Activated B cell treated with CpG ODN at 0.5 μM for 24 hours (primary cell): ENCODE results near the gene BAIAP2L1. TPM values are rescaled to one million over a fixed set of nuclear protein-coding genes. Genes with fewer than 3 reads are reported as not detected.

Experiments used
- ATAC-seq: fragments of 200-7000 bp; cut with Tn5 transposase; one replicate; pipeline ENCODE4 v1.10.0; 2021; ENCODE audit warnings: low read depth, mild to moderate bottlenecking, moderate library complexity
- CTCF ChIA-PET: fragments of 350-600 bp; sonication (Branson Sonifier 250); formaldehyde crosslinking; loops from one replicate; lab custom pipeline; 2021; ENCODE audit warnings: antibody characterized with exemption; lab: Charles Lee
- POLR2A ChIA-PET: fragments of 350-600 bp; sonication (Branson Sonifier 250); formaldehyde crosslinking; loops from one replicate; lab custom pipeline; 2021; ENCODE audit warnings: antibody characterized with exemption; lab: Charles Lee
- DNase-seq: peaks from one replicate; pipeline ENCODE4 v3.0.0; 2022
- H3K27ac Mint-ChIP-seq: one replicate; pipeline ENCODE4 v1.8.0; 2020; ENCODE audit warnings: mixed read lengths
- H3K27me3 Mint-ChIP-seq: one replicate; pipeline ENCODE4 v1.8.0; 2021; ENCODE audit warnings: mixed read lengths
- H3K36me3 Mint-ChIP-seq: one replicate; pipeline ENCODE4 v1.8.0; 2021; ENCODE audit warnings: low read depth, mixed read lengths
- H3K4me1 Mint-ChIP-seq: one replicate; pipeline ENCODE4 v1.8.0; 2021; ENCODE audit warnings: mixed read lengths
- H3K4me3 Mint-ChIP-seq: one replicate; pipeline ENCODE4 v1.8.0; 2020; ENCODE audit warnings: mild to moderate bottlenecking, mixed read lengths
- H3K9me3 Mint-ChIP-seq: one replicate; pipeline ENCODE4 v1.8.0; 2020; ENCODE audit warnings: mixed read lengths
- intact Hi-C: fragments of 100-400 bp; cut with micrococcal nuclease; formaldehyde crosslinking; loops from one replicate; pipeline ENCODE4 v1.15.1; 2024
- total RNA-seq: library from RNA; stranded (reverse); gene quantifications from 2 replicates; pipeline ENCODE4 v1.2.3, GENCODE V29; 2022
- TF ChIP-seq, protein P1 (sequence below): fragments of 200-600 bp; IDR thresholded peaks from one replicate; pipeline ENCODE4 v1.8.0; 2022; ENCODE audit warnings: antibody characterized with exemption, mild to moderate bottlenecking

BAIAP2L1 gene
- total RNA-seq, 1 donor from 2014 or later = 8.1 TPM

DNA sequence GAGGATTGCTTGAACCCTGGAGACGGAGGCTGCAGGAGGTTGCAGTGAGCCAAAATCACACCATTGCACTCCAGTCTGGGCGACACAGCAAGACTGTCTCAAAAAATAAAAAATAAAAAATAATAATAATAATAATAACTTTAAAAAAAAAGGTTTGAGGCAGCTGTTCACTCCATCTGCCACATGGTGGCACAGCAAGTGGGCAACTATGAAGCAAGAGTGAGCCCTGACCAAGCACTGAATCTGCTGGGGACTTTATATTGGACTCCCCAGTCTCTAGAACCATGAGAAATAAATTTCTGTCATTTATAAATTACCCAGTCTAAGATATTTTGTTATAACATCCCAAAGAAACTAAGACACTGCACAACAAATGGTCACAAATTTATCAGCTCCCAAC is 134.1 kb downstream of the BAIAP2L1 start:
- H3K27me3 Mint-ChIP-seq = no peaks in the 10 kb centered on the region
- POLR2A ChIA-PET = no interaction called here
- DNase-seq (no peak), ATAC-seq (peak; percentile 28)
- TF ChIP-seq, protein P1, sequence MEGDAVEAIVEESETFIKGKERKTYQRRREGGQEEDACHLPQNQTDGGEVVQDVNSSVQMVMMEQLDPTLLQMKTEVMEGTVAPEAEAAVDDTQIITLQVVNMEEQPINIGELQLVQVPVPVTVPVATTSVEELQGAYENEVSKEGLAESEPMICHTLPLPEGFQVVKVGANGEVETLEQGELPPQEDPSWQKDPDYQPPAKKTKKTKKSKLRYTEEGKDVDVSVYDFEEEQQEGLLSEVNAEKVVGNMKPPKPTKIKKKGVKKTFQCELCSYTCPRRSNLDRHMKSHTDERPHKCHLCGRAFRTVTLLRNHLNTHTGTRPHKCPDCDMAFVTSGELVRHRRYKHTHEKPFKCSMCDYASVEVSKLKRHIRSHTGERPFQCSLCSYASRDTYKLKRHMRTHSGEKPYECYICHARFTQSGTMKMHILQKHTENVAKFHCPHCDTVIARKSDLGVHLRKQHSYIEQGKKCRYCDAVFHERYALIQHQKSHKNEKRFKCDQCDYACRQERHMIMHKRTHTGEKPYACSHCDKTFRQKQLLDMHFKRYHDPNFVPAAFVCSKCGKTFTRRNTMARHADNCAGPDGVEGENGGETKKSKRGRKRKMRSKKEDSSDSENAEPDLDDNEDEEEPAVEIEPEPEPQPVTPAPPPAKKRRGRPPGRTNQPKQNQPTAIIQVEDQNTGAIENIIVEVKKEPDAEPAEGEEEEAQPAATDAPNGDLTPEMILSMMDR = no peak
- CTCF ChIA-PET = interaction anchor here (2.2 kb wide), 1 partner anchor 135 kb away, joined by 9 read pairs; the partner anchor contains the start of gene BAIAP2L1
- no peak overlapping the region for H3K27ac Mint-ChIP-seq
- H3K9me3 Mint-ChIP-seq = peaks cover 2% of the 10 kb centered on the region
- intact Hi-C loops = loop anchor here (2.0 kb wide), 1 partner anchor 16 kb away; no protein-coding TSS in a partner anchor
- H3K4me3 Mint-ChIP-seq = no peak overlapping the region
- H3K4me1 Mint-ChIP-seq = no peaks in the 10 kb centered on the region
- peaks cover 5% of the 10 kb centered on the region for H3K36me3 Mint-ChIP-seq

DNA sequence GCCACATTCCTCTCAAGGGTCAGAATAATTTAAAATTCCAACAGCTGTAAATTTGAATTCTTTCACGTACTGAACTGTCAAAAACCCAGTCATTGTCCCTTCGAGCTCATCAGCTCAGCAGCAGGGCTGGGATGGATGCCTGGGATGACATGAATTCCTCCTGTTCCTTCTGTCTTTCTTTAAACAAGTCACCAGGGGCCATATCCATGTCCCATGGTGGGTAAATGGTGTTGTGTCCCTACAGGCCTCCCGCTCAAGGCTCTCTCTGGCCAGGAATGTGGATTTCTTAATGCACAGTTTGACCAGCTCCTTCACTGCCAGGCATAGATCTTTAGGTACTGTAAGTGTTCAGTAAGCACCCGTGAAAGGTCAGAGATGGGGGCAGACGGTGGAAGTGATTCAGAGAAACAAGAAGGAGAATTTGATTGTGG is 135.0 kb downstream of the BAIAP2L1 start:
- Mint-ChIP-seq H3K27ac (no peak overlapping the region), H3K4me1 (no peaks in the 10 kb centered on the region), H3K36me3 (peaks cover 13% of the 10 kb centered on the region), H3K9me3 (peaks cover 5% of the 10 kb centered on the region), H3K4me3 (no peak overlapping the region), H3K27me3 (no peaks in the 10 kb centered on the region)
- intact Hi-C loops = loop anchor here (2.0 kb wide), 1 partner anchor 15 kb away; no protein-coding TSS in a partner anchor
- POLR2A ChIA-PET = no interaction called here
- DNase-seq (no peak), ATAC-seq (no peak)
- TF ChIP-seq, protein P1 = no peak
- CTCF ChIA-PET = interaction anchor here (2.2 kb wide), 1 partner anchor 136 kb away, joined by 9 read pairs; the partner anchor contains the start of gene BAIAP2L1

DNA sequence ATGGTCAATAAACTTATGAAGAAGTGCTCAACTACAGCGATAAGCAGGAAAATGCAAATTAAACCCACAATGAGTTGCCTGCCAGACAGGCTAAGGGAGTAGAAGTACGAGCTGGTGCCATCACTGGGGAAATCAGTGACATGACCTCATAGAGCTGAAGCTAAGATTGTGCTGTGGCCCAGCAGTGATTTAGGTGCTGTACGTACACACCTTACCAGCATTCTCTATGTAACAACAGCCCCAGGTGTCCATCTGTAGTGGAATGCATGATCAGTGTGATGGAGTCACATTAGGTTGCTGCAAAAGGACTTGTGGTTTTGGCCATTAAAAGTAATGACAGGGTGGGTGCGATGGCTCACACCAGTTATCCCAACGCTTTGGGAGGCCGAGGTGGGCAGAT is 143.2 kb downstream of the BAIAP2L1 start:
- intact Hi-C loops = no loop called here
- H3K4me1 Mint-ChIP-seq = peaks cover 7% of the 10 kb centered on the region
- H3K27me3 Mint-ChIP-seq = no peaks in the 10 kb centered on the region
- DNase-seq = no peak
- no peak for ATAC-seq
- H3K27ac Mint-ChIP-seq = no peak overlapping the region
- ChIA-PET CTCF (no interaction called here), POLR2A (no interaction called here)
- TF ChIP-seq, protein P1 = no peak
- H3K4me3 Mint-ChIP-seq = no peak overlapping the region
- H3K36me3 Mint-ChIP-seq = peaks cover 43% of the 10 kb centered on the region
- H3K9me3 Mint-ChIP-seq = peaks cover 5% of the 10 kb centered on the region

DNA sequence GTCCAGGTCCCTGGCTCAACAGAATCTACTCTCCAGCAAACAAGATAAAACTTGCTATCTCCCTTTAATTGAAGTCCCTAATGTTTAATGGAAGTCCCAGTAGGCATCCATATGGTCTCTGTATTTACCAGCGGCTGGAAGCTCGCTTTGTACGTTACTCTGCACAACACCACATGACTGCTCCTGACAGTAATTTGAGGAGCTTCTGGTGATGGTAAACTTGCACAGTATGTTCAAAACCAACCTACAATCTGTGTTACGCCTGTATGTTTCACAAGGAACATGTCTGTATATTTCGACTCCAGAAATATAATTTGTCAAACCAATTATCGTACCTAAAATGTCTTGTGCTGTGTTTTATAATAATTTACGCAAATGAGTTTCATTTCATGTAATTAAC is 144.5 kb downstream of the BAIAP2L1 start:
- intact Hi-C loops = no loop called here
- Mint-ChIP-seq H3K27me3 (no peaks in the 10 kb centered on the region), H3K9me3 (no peaks in the 10 kb centered on the region), H3K36me3 (peaks cover 39% of the 10 kb centered on the region), H3K4me3 (no peak overlapping the region), H3K27ac (no peak overlapping the region), H3K4me1 (peaks cover 14% of the 10 kb centered on the region)
- TF ChIP-seq, protein P1 = no peak
- POLR2A ChIA-PET = no interaction called here
- DNase-seq (no peak), ATAC-seq (no peak)
- CTCF ChIA-PET = no interaction called here

DNA sequence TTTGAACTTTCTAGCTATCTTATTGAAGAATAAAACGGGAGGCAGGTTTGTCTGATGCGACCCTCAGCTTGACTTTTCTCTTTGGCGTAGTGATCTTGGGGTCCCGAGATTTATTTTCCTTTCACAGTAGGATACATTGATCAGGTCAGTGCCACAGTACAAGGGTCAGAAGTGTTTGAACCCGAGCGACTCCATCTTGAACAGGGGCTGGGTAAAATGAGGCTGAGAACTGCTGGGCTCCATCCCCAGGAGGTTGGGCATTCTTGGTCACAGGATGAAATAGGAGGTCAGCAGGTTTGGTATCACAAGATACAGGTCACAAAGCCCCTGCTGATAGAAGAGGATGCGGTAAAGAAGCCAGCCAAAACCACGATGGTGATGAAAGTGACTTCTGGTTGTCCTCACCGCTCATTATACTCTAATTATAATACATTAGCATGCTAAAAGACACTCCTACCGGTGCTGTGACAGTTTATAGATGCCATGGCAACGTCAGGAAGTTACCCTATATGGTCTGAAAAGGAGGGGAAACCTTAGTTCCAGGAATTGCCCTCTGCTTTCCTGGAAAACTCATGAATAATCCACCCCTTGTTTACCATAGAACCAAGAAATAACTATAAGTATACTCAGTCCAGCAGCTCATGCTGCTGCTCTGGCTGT is 145.8 kb downstream of the BAIAP2L1 start:
- ATAC-seq (no peak), DNase-seq (no peak)
- Mint-ChIP-seq H3K27me3 (no peaks in the 10 kb centered on the region), H3K27ac (no peak overlapping the region), H3K4me3 (no peak overlapping the region), H3K9me3 (no peaks in the 10 kb centered on the region), H3K4me1 (peaks cover 28% of the 10 kb centered on the region), H3K36me3 (peaks cover 30% of the 10 kb centered on the region)
- TF ChIP-seq, protein P1 = no peak
- ChIA-PET POLR2A (interaction anchor here (0.5 kb wide), 1 partner anchor 152 kb away, joined by 4 read pairs; no protein-coding TSS in a partner anchor), CTCF (no interaction called here)
- intact Hi-C loops = loop anchor here (5.0 kb wide), 2 partner anchors 38 to 1933 kb away; partner anchors contain the start of gene SLC25A13
